IMR-90 (cell line): Measurements from ENCODE around the gene FOXI1. TPM values are rescaled to one million over a fixed set of nuclear protein-coding genes. Genes with fewer than 3 reads are reported as not detected.
A peak's percentile ranks its signal among the peaks of the same experiment; 100 is the strongest.

Experiments
- ATAC-seq: fragments of 200-7000 bp; cut with Tn5 transposase; 2 replicates; pipeline ENCODE4 v1.9.1; 2020; ENCODE audit warnings: low read depth, mild to moderate bottlenecking, moderate library complexity
- BruUV-seq: library from RNA; stranded (reverse); fragments of 400-500 nt; replicated peaks from 2 replicates; lab custom pipeline; 2021; lab: Mats Ljungman, UMichigan
- CTCF ChIA-PET: fragments of 300-600 bp; formaldehyde crosslinking; extraction: SDS; loops from one replicate; lab custom pipeline; 2021; ENCODE audit warnings: antibody characterized with exemption; lab: Yijun Ruan, JAX
- POLR2A ChIA-PET: fragments of 300-600 bp; sonication (Branson Sonifier 250); formaldehyde crosslinking; loops from one replicate; lab custom pipeline; 2022; ENCODE audit warnings: antibody characterized with exemption; ENCODE audit not compliant: unreplicated experiment; lab: Charles Lee
- DNase-seq: peaks from one replicate; pipeline ENCODE4 v3.0.0; 2013
- H2AFZ ChIP-seq: replicated peaks from 2 replicates; pipeline ENCODE3; 2013; ENCODE audit warnings: low read length, mild to moderate bottlenecking; ENCODE audit not compliant: poor library complexity
- H2AK5ac ChIP-seq: 2 replicates; pipeline ENCODE4 v1.6.1; 2013; ENCODE audit warnings: low read depth, low read length, inconsistent platforms
- H2AK9ac ChIP-seq: replicated peaks from 2 replicates; pipeline ENCODE3; 2013; ENCODE audit warnings: mild to moderate bottlenecking, low read depth, low read length, moderate library complexity; ENCODE audit not compliant: poor library complexity
- H2BK120ac ChIP-seq: 2 replicates; pipeline ENCODE4 v1.6.1; 2013; ENCODE audit warnings: low read depth, low read length, inconsistent platforms
- H2BK15ac ChIP-seq: 3 replicates; pipeline ENCODE4 v1.6.1; 2013; ENCODE audit warnings: low read depth, low read length, inconsistent platforms
- H2BK20ac ChIP-seq: 2 replicates; pipeline ENCODE4 v1.6.1; 2013; ENCODE audit warnings: low read depth, mild to moderate bottlenecking, inconsistent platforms, low read length, moderate library complexity
- H2BK5ac ChIP-seq: 2 replicates; pipeline ENCODE4 v1.6.1; 2013; ENCODE audit warnings: mild to moderate bottlenecking, low read depth, low read length, inconsistent platforms; ENCODE audit not compliant: poor library complexity, severe bottlenecking
- H3K14ac ChIP-seq: replicated peaks from 2 replicates; pipeline ENCODE4 v1.6.1; 2013; ENCODE audit warnings: low read depth, low read length, inconsistent platforms
- H3K18ac ChIP-seq: 2 replicates; pipeline ENCODE4 v1.6.1; 2013; ENCODE audit warnings: low read depth, low read length, control low read depth
- H3K23ac ChIP-seq: 2 replicates; pipeline ENCODE4 v1.6.1; 2013; ENCODE audit warnings: low read depth, low read length, inconsistent platforms
- H3K27ac ChIP-seq: 2 replicates; pipeline ENCODE4 v1.5.1; 2013; ENCODE audit warnings: mild to moderate bottlenecking, control low read depth, low read length; ENCODE audit not compliant: insufficient read depth
- H3K27me3 ChIP-seq: 2 replicates; pipeline ENCODE4 v1.6.1; 2013; ENCODE audit warnings: low read length; ENCODE audit not compliant: control insufficient read depth, insufficient read depth
- H3K36me3 ChIP-seq: 2 replicates; pipeline ENCODE4 v1.6.1; 2013; ENCODE audit warnings: low read length, mixed read lengths; ENCODE audit not compliant: control insufficient read depth, insufficient read depth
- H3K4ac ChIP-seq: 2 replicates; pipeline ENCODE4 v1.6.1; 2013; ENCODE audit warnings: low read depth, low read length, inconsistent platforms
- H3K4me1 ChIP-seq: 2 replicates; pipeline ENCODE4 v1.6.1; 2013; ENCODE audit warnings: low read length, mixed read lengths; ENCODE audit not compliant: control insufficient read depth, insufficient read depth
- H3K4me2 ChIP-seq: 2 replicates; pipeline ENCODE4 v1.6.1; 2013; ENCODE audit warnings: low read depth, mild to moderate bottlenecking, control low read depth, low read length, moderate library complexity
- H3K4me3 ChIP-seq: 2 replicates; pipeline ENCODE4 v1.5.1; 2013; ENCODE audit warnings: low read depth, mild to moderate bottlenecking, control low read depth, low read length, moderate library complexity; ENCODE audit not compliant: insufficient read depth
- H3K56ac ChIP-seq: 2 replicates; pipeline ENCODE4 v1.6.1; 2013; ENCODE audit warnings: low read length, inconsistent platforms; ENCODE audit not compliant: insufficient read depth; ENCODE audit errors: extremely low read depth
- H3K79me1 ChIP-seq, 2 experiments: 2 replicates each; pipeline ENCODE4 v1.6.1; 2013; ENCODE audit warnings: low read length in 2 of 2, inconsistent platforms in 1 of 2, low read depth in 1 of 2
- H3K9ac ChIP-seq: 2 replicates; pipeline ENCODE4 v1.6.1; 2013; ENCODE audit warnings: low read depth, low read length, control low read depth
- H3K9me1 ChIP-seq: 2 replicates; pipeline ENCODE4 v1.6.1; 2013; ENCODE audit warnings: low read length, inconsistent platforms; ENCODE audit not compliant: insufficient read depth
- H3K9me3 ChIP-seq: 2 replicates; pipeline ENCODE4 v1.6.1; 2013; ENCODE audit warnings: low read length; ENCODE audit not compliant: control insufficient read depth, insufficient read depth
- H4K20me1 ChIP-seq: 2 replicates; pipeline ENCODE4 v1.6.1; 2013; ENCODE audit warnings: low read length, inconsistent platforms; ENCODE audit not compliant: insufficient read depth
- H4K5ac ChIP-seq: 2 replicates; pipeline ENCODE4 v1.6.1; 2013; ENCODE audit warnings: mild to moderate bottlenecking, low read depth, low read length, control low read depth
- H4K8ac ChIP-seq, 2 experiments: 2 replicates each; pipeline ENCODE4 v1.6.1; 2013; ENCODE audit warnings: low read depth in 2 of 2, low read length in 2 of 2, control low read depth in 1 of 2, inconsistent platforms in 1 of 2
- H4K91ac ChIP-seq: 2 replicates; pipeline ENCODE4 v1.6.1; 2013; ENCODE audit warnings: low read depth, low read length, inconsistent platforms; ENCODE audit not compliant: insufficient read depth
- BHLHE40 ChIP-seq: fragments of 150-350 bp; IDR thresholded peaks from 2 replicates; pipeline ENCODE4 v1.6.1; 2016; ENCODE audit warnings: mild to moderate bottlenecking, low read depth, low read length
- CEBPB ChIP-seq: IDR thresholded peaks from 2 replicates; pipeline ENCODE4 v1.6.1; 2012; ENCODE audit warnings: low read depth, low read length, improper control_type of control experiment
- CHD1 ChIP-seq: IDR thresholded peaks from 2 replicates; pipeline ENCODE4 v1.6.1; 2012; ENCODE audit warnings: low read depth, low read length, improper control_type of control experiment
- FOS ChIP-seq: fragments of 150-350 bp; IDR thresholded peaks from 2 replicates; pipeline ENCODE4 v1.6.1; 2016; ENCODE audit warnings: low read depth, low read length
- MAFK ChIP-seq: IDR thresholded peaks from 2 replicates; pipeline ENCODE4 v1.6.1; 2012; ENCODE audit warnings: low read depth, low read length, improper control_type of control experiment
- MAZ ChIP-seq: IDR thresholded peaks from 2 replicates; pipeline ENCODE4 v1.6.1; 2012; ENCODE audit warnings: low read depth, mild to moderate bottlenecking, low read length, improper control_type of control experiment, moderate library complexity, borderline replicate concordance
- MXI1 ChIP-seq: IDR thresholded peaks from 2 replicates; pipeline ENCODE4 v1.6.1; 2012; ENCODE audit warnings: low read depth, mild to moderate bottlenecking, low read length, moderate library complexity, borderline replicate concordance
- NFE2L2 ChIP-seq: fragments of 150-350 bp; IDR thresholded peaks from 2 replicates; pipeline ENCODE4 v1.6.1; 2016; ENCODE audit warnings: low read depth, mild to moderate bottlenecking, low read length
- POLR2A ChIP-seq: IDR thresholded peaks from 2 replicates; pipeline ENCODE4 v1.6.1; 2012; ENCODE audit warnings: mild to moderate bottlenecking, low read depth, low read length
- RAD21 ChIP-seq: IDR thresholded peaks from 2 replicates; pipeline ENCODE4 v1.6.1; 2012; ENCODE audit warnings: low read length, improper control_type of control experiment
- RCOR1 ChIP-seq: IDR thresholded peaks from 2 replicates; pipeline ENCODE4 v1.6.1; 2012; ENCODE audit warnings: mild to moderate bottlenecking, low read length, improper control_type of control experiment; ENCODE audit not compliant: insufficient replicate concordance
- RFX5 ChIP-seq: IDR thresholded peaks from 2 replicates; pipeline ENCODE4 v1.8.0; 2012; ENCODE audit warnings: low read depth, mild to moderate bottlenecking, low read length, moderate library complexity
- SMC3 ChIP-seq: fragments of 150-350 bp; IDR thresholded peaks from 2 replicates; pipeline ENCODE4 v1.6.1; 2016; ENCODE audit warnings: low read depth, mild to moderate bottlenecking, antibody characterized with exemption, low read length, moderate library complexity
- WGBS, 2 experiments: methylation state at CpG; one replicate each; pipeline versions ENCODE4 v1.1.5 to v1.1.7; 2013; ENCODE audit warnings: missing lambda C conversion rate in 2 of 2; ENCODE audit not compliant: insufficient read length in 1 of 2; ENCODE audit errors: extremely low coverage in 2 of 2; 5-methylcytosine and 5-hydroxymethylcytosine counted together
- dilution Hi-C: fragments of 300-500 bp; cut with HindIII; formaldehyde crosslinking; loops from one replicate; pipeline ENCODE4 v1.14.3; 2018; ENCODE audit warnings: low sequenced_read_pairs; ENCODE audit not compliant: unreplicated experiment
- in situ Hi-C: fragments of 300-500 bp; cut with MboI; formaldehyde crosslinking; loops from 3 replicates; pipeline ENCODE4 v1.14.3; 2019; ENCODE audit warnings: low sequenced_read_pairs, inconsistent platforms, mixed read lengths
- intact Hi-C: fragments of 100-400 bp; cut with micrococcal nuclease; formaldehyde crosslinking; loops from 2 replicates; pipeline ENCODE4 v1.10.0; 2022
- polyA plus RNA-seq, 3 experiments: library from polyadenylated mRNA; depleted of rRNA; stranded (reverse); fragments of >200 nt; gene quantifications; 2 replicates each; pipeline ENCODE4 v1.2.3, GENCODE V29; 2012; ENCODE audit warnings: low replicate concordance in 1 of 3
- total RNA-seq: library from RNA; depleted of rRNA; stranded (reverse); fragments of >200 nt; gene quantifications from 2 replicates; pipeline ENCODE4 v1.2.3, GENCODE V29; 2012
- TF ChIP-seq, protein P1 (sequence below): fragments of 150-350 bp; IDR thresholded peaks from 2 replicates; pipeline ENCODE4 v1.6.1; 2017; ENCODE audit warnings: mild to moderate bottlenecking, antibody characterized with exemption, low read length, low read depth
- TF ChIP-seq, protein P2 (sequence below): conservative IDR thresholded peaks from 2 replicates; pipeline ENCODE4 v1.5.1; 2012; ENCODE audit warnings: mild to moderate bottlenecking, low read depth, low read length, improper control_type of control experiment
- TF ChIP-seq, protein P3 (sequence below): fragments of 150-350 bp; IDR thresholded peaks from 2 replicates; pipeline ENCODE4 v1.6.1; 2016; ENCODE audit warnings: low read depth, mild to moderate bottlenecking, low read length, moderate library complexity, borderline replicate concordance

The FOXI1 gene
- total and polyA plus RNA-seq, 2 of the 4 experiments (the other 2 are of a cell fraction) = not detected

DNA sequence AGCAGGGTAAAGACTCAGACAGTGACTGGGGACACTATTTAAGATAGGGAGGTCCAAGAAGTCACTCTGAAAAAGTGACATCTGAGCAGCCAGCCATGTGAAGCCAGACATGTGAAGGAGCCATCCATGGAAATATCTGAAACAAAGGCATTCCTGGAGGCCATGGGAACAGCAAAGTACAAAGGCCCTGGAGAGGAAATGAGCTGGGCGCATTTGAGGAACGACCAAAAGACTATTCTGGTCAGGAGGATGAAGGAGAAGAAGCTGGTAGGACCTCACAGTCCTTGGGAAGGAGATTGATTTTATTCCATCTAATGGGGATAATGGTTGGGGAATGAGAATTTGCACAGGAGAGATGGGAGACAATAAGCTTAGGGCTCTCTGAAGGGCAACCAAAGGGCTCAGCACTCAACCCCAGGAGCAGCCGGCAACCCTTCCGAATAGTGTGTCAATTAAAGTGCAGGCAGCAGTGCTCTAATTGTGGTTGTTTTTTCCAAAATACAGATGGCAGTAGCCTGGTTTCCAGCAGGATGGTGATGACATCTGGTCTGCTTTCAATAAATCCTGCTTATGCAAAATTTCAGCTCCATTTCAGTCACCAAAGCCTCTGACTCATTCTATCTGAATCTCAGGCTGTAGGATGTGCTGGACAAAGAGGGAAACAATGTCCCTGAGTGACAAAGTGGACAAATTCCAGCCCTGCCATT, 26.7 kb downstream of the FOXI1 start:
- Histone ChIP-seq H2BK15ac (no peak overlapping the region), H3K56ac (no peak overlapping the region), H3K9me1 (no peaks in the 10 kb centered on the region), H3K4ac (no peak overlapping the region), H2BK5ac (no peak overlapping the region), H2AK5ac (no peak overlapping the region), H4K5ac (no peak overlapping the region), H3K4me1 (no peaks in the 10 kb centered on the region), H4K91ac (no peak overlapping the region; the same call in 1 of the 2 replicates), H3K4me2 (no peak overlapping the region), H2AK9ac (no peak overlapping the region), H3K18ac (no peak overlapping the region), H4K20me1 (no peaks in the 10 kb centered on the region), H3K4me3 (no peak overlapping the region), H3K14ac (no peak overlapping the region), H3K79me1 (no peaks in the 10 kb centered on the region), H3K27ac (no peak overlapping the region), H2AFZ (no peak overlapping the region), H3K27me3 (no peaks in the 10 kb centered on the region), H3K36me3 (no peaks in the 10 kb centered on the region), H2BK120ac (no peak overlapping the region), H2BK20ac (no peak overlapping the region), H3K23ac (no peak overlapping the region), H4K8ac (0 out of 4 replicates have a peak overlapping the region, but pooled peaks of 1 of the 2 experiments have one; percentile 69), H3K9me3 (no peaks in the 10 kb centered on the region), H3K9ac (no peak overlapping the region)
- peak; percentile 46; the same call in 1 of the 2 replicates for ATAC-seq
- peak; percentile 44 for DNase-seq
- POLR2A ChIA-PET = no interaction called here
- no TSS peak for BruUV-seq
- dilution Hi-C loops (no loop called here), intact Hi-C loops (no loop called here), in situ Hi-C loops (no loop called here)
- 100% methylated on average over 2 of the region's 4 CpGs; no CpG with 5 or more reads in 1 of the 2 experiments for WGBS, 2 experiments
- CTCF ChIA-PET = no interaction called here
- no peak for TF ChIP-seq CHD1
- TF ChIP-seq RCOR1 = no peak
- TF ChIP-seq, protein P1, sequence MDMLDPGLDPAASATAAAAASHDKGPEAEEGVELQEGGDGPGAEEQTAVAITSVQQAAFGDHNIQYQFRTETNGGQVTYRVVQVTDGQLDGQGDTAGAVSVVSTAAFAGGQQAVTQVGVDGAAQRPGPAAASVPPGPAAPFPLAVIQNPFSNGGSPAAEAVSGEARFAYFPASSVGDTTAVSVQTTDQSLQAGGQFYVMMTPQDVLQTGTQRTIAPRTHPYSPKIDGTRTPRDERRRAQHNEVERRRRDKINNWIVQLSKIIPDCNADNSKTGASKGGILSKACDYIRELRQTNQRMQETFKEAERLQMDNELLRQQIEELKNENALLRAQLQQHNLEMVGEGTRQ = no peak
- no peak for TF ChIP-seq NFE2L2
- TF ChIP-seq FOS = no peak
- no peak for TF ChIP-seq RAD21
- TF ChIP-seq, protein P2, sequence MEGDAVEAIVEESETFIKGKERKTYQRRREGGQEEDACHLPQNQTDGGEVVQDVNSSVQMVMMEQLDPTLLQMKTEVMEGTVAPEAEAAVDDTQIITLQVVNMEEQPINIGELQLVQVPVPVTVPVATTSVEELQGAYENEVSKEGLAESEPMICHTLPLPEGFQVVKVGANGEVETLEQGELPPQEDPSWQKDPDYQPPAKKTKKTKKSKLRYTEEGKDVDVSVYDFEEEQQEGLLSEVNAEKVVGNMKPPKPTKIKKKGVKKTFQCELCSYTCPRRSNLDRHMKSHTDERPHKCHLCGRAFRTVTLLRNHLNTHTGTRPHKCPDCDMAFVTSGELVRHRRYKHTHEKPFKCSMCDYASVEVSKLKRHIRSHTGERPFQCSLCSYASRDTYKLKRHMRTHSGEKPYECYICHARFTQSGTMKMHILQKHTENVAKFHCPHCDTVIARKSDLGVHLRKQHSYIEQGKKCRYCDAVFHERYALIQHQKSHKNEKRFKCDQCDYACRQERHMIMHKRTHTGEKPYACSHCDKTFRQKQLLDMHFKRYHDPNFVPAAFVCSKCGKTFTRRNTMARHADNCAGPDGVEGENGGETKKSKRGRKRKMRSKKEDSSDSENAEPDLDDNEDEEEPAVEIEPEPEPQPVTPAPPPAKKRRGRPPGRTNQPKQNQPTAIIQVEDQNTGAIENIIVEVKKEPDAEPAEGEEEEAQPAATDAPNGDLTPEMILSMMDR = no peak
- no peak for TF ChIP-seq POLR2A
- no peak for TF ChIP-seq SMC3
- TF ChIP-seq MXI1 = no peak
- TF ChIP-seq MAFK = no peak
- TF ChIP-seq MAZ = no peak
- TF ChIP-seq, protein P3, sequence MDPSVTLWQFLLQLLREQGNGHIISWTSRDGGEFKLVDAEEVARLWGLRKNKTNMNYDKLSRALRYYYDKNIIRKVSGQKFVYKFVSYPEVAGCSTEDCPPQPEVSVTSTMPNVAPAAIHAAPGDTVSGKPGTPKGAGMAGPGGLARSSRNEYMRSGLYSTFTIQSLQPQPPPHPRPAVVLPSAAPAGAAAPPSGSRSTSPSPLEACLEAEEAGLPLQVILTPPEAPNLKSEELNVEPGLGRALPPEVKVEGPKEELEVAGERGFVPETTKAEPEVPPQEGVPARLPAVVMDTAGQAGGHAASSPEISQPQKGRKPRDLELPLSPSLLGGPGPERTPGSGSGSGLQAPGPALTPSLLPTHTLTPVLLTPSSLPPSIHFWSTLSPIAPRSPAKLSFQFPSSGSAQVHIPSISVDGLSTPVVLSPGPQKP = no peak
- no peak for TF ChIP-seq RFX5
- no peak for TF ChIP-seq BHLHE40
- no peak for TF ChIP-seq CEBPB
